ENCODE results near the gene OR56A4. TPM values are rescaled to one million over a fixed set of nuclear protein-coding genes. Genes with fewer than 3 reads are reported as not detected.
"Not testable (repeated sequence)": the region's sequence is repeated elsewhere in the genome, so short reads cannot be mapped to it uniquely, and the experiment has no call there.

The OR56A4 gene
- total RNA-seq, 1 donor: not detected

DNA sequence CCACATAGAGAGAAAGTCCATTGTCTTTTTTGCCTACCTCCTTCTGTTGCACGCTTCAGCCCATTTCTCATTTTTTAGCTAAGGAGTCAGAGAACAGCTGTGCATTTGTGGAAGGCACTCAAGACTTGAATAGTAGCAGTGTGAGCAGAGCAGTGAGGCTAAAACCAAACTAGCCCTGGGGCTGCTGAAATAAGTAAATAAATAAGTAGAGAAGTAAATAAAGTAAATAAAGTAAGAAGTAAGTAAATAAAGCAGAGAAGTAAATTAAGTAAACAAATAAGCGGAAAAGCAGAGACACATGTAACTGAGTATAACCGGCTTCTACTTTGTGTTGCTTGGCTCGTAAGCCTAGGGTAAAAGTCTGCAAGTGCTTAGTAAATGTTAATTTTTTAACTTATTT is 17.5 kb downstream of the OR56A4 start:
- H3K4me1 ChIP-seq (ENCODE audit: insufficient read depth, low read length): no peaks in the 10 kb centered on the region
- no peak overlapping the region for H3K4me3 ChIP-seq (ENCODE audit: low read length)
- no peaks in the 10 kb centered on the region for H3K9me3 ChIP-seq (ENCODE audit: low read depth, low read length)
- peaks cover 3% of the 10 kb centered on the region for H3K27me3 ChIP-seq (ENCODE audit: insufficient read depth, low read length)

DNA sequence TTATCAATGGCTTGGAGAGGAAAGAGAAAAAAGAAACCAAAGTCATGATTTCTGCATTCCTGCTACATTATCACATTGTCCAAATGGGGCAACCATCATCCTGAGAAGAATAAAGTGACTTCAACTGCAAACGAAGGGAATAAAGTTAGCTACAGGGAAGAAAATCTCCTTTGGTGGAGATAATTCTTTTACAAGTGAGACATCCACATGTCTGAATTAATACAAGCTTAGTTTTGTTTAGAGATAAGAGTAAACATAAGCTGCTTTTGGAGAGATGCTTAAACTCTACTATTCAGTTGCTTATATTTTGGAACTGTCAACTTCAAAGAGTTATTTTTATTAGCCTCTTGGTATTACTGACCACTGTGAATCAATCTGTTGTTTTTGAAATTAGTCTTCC is 19.9 kb downstream of the OR56A4 start, which contains the start of gene OR52L1:
TSS of gene OR52L1 (minus strand) at position 101 of the 400 bp plus-strand sequence. CDS start at position 46, 55 bp downstream.
- no peaks in the 10 kb centered on the region for H3K4me1 ChIP-seq (ENCODE audit: insufficient read depth, low read length)
- H3K4me3 ChIP-seq (ENCODE audit: low read length): no peak within 1 kb of the TSS
- peaks cover 3% of the 10 kb centered on the region for H3K27me3 ChIP-seq (ENCODE audit: insufficient read depth, low read length)
- H3K9me3 ChIP-seq (ENCODE audit: low read depth, low read length): no peaks in the 10 kb centered on the region

DNA sequence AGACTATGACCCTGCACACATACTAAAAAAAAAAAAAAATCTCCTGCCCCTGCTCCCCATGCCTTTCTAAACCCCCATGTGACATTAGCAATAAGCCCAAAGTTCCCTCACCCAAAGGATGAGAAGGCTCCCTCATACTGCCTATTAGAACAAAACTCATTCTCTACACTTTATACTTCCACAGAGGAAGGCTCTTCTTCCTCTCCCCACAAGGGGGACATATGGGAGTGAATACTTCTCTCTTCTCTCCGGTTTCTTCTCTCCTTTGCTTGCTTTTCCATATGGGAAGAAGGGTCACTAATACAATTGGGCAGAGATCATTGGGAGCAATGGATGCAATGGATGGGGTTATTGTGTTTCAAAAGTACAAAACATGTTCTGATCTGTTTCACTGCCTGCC is 23.3 kb downstream of the OR56A4 start:
- Histone ChIP-seq H3K4me3 (ENCODE audit: low read length) (no peak overlapping the region), H3K4me1 (ENCODE audit: insufficient read depth, low read length) (no peaks in the 10 kb centered on the region), H3K9me3 (ENCODE audit: low read depth, low read length) (peaks cover 7% of the 10 kb centered on the region), H3K27me3 (ENCODE audit: insufficient read depth, low read length) (no peaks in the 10 kb centered on the region)

DNA sequence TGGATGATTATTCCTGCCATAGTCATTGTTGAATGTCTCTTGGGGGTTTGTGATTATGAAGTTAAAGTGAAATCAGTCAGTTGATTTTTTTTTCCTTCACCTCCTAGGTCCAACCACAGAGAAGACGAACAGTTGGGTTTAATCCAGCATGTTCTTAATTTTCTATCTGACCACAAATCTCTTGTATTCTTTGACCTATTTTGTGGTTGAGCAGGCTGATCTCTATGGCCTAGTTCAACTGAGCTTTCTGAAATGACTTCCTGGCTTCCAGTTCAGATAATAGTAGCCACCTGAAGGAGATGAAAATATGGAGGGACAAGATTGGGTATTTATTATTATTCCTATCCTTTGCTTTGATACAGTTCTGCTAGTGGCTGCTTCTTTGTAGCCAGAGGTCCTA is 33.2 kb downstream of the OR56A4 start:
- H3K27me3 ChIP-seq (ENCODE audit: insufficient read depth, low read length): no peaks in the 10 kb centered on the region
- no peaks in the 10 kb centered on the region for H3K4me1 ChIP-seq (ENCODE audit: insufficient read depth, low read length)
- no peaks in the 10 kb centered on the region for H3K9me3 ChIP-seq (ENCODE audit: low read depth, low read length)
- no peak overlapping the region for H3K4me3 ChIP-seq (ENCODE audit: low read length)

DNA sequence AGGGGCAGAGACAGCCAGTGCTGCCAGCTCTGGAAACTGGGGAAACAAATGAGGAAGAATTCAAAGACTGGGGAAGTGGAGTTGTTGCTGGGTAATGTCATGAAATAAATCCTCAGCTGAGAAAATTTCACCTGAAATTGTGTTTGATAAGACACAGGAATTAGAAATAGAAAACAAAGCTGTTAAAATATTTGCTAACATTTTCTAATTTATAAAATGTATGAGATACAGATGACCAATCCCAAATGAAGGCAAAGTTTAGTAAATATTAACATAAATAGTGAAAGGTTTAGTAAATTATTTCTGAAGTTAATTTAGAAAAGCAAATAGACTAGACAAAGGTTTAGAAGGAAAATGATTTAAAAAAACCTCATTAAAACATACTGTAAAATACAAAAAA is 38.4 kb downstream of the OR56A4 start, which contains the start of gene OR56A5:
TSS of gene OR56A5 (minus strand) at position 101 of the 400 bp plus-strand sequence. CDS start at position 101, 0 bp downstream.
- Histone ChIP-seq H3K4me3 (ENCODE audit: low read length) (no peak within 1 kb of the TSS), H3K4me1 (ENCODE audit: insufficient read depth, low read length) (no peaks in the 10 kb centered on the region), H3K27me3 (ENCODE audit: insufficient read depth, low read length) (no peaks in the 10 kb centered on the region), H3K9me3 (ENCODE audit: low read depth, low read length) (peaks cover 7% of the 10 kb centered on the region)

DNA sequence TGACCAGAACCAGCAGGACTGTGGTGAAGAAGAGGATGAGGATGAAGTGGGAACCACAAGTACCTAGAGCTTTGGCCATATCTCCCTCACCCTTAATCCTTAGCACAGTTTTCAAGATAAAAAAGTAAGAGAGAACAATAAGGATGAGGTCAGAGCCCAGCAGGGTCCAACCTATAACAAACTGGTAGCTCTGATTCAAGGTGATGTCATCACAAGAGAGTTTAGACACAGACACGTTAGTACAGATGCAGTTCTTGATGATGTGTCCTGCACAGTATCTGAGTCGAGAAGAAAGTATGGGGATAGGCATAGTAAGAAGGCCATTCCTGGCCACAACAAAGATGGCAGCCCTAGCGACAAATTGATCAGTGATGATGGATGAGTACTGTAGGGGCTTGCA is 39.0 kb downstream of the OR56A4 start:
- Histone ChIP-seq H3K4me3 (ENCODE audit: low read length) (no peak overlapping the region), H3K9me3 (ENCODE audit: low read depth, low read length) (peaks cover 13% of the 10 kb centered on the region), H3K4me1 (ENCODE audit: insufficient read depth, low read length) (no peaks in the 10 kb centered on the region), H3K27me3 (ENCODE audit: insufficient read depth, low read length) (no peaks in the 10 kb centered on the region)

DNA sequence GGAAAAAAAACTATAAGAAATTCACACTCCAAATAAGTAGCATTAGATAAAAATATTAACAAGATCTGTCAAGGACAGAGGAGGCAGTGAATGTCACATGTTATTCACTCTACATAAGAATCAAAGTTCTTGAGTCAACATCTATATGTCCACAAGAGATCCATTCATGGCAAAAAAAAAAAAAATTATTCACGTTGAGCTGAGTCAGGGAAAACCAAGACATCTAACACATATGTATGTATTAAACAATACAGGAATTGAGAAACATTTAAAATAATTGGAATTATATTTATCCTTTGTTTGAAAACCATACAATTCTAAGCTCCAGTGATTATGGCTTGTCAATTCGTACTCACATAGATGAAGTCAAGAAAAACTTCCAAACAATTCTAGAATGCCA is 39.8 kb downstream of the OR56A4 start:
- H3K27me3 ChIP-seq (ENCODE audit: insufficient read depth, low read length): no peaks in the 10 kb centered on the region
- H3K4me1 ChIP-seq (ENCODE audit: insufficient read depth, low read length): no peaks in the 10 kb centered on the region
- no peak overlapping the region for H3K4me3 ChIP-seq (ENCODE audit: low read length)
- H3K9me3 ChIP-seq (ENCODE audit: low read depth, low read length): peaks cover 13% of the 10 kb centered on the region

DNA sequence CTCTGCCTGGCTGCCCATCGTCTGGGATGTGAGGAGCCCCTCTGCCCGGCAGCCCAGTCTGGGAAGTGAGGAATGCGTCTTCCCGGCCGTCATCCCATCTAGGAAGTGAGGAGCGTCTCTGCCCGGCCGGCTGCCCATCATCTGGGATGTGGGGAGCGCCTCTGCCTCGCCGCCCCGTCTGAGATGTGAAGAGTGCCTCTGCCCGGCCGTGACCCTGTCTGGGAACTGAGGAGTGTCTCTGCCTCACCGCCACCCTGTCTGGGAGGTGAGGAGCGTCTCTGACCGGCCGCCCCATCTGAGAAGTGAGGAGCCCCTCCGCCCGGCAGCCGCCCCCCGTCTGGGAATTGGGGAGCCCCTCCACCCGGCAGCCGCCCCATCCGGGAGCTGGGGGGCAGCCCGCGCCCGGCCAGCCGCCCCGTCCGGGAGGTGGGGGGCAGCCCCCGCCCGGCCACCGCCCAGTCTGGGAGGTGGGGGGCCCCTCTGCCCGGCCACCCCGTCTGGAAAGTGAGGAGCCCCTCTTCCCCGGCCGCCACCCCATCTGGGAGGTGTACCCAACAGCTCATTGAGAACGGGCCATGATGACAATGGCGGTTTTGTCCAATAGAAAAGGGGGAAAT is 45.9 kb downstream of the OR56A4 start:
- not testable (repeated sequence) for H3K27me3 ChIP-seq (ENCODE audit: insufficient read depth, low read length); H3K4me1 ChIP-seq (ENCODE audit: insufficient read depth, low read length); H3K4me3 ChIP-seq (ENCODE audit: low read length)
- peaks cover 13% of the 10 kb centered on the region for H3K9me3 ChIP-seq (ENCODE audit: low read depth, low read length)

DNA sequence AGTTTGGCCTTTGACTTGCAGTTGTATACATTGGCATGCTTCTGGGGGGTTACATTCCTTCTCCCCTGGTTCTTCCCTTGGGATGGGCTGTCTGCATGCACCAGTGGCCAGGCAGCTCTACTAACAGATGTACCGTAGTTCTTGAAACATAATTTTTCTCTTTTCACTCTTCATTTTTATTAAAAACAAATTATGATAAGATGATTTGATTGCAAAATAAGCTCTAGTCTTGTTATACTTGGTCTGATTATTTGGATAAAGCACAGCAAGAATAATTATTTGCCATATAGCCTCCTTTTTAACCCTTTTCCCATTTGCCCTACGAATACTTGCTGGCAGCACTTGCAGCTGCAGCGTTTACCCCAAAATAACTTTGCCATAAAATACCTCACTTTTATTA is 51.2 kb downstream of the OR56A4 start:
- Histone ChIP-seq H3K4me3 (ENCODE audit: low read length) (no peak overlapping the region), H3K9me3 (ENCODE audit: low read depth, low read length) (no peaks in the 10 kb centered on the region), H3K27me3 (ENCODE audit: insufficient read depth, low read length) (no peaks in the 10 kb centered on the region), H3K4me1 (ENCODE audit: insufficient read depth, low read length) (no peaks in the 10 kb centered on the region)

Other genes starting within 250 kb of the OR56A4 start
- gene OR52N5, start 223.6 kb downstream of the OR56A4 start, total RNA-seq: not detected
- not detected for gene OR52N1, start 215.7 kb downstream of the OR56A4 start, total RNA-seq
- not detected for gene OR52N2, start 198.0 kb downstream of the OR56A4 start, total RNA-seq
- gene OR52E6, start 165.0 kb downstream of the OR56A4 start, total RNA-seq: not detected
- gene OR52E8, start 149.3 kb downstream of the OR56A4 start, total RNA-seq: not detected
- gene OR52E4, start 126.3 kb downstream of the OR56A4 start, total RNA-seq: not detected
- not detected for gene OR52E5, start 113.7 kb downstream of the OR56A4 start, total RNA-seq
- under 0.01 TPM for gene OR56A3, start 64.7 kb downstream of the OR56A4 start, total RNA-seq
- gene OR56A5, start 38.5 kb downstream of the OR56A4 start, total RNA-seq: not detected
- gene OR52L1, start 20.0 kb downstream of the OR56A4 start, total RNA-seq: not detected
- under 0.01 TPM for gene OR56A1, start 23.8 kb upstream of the OR56A4 start, total RNA-seq
- gene OR56B4, start 100.7 kb upstream of the OR56A4 start, total RNA-seq: not detected
- not detected for gene OR52B2, start 163.4 kb upstream of the OR56A4 start, total RNA-seq
- gene OR52W1, start 192.3 kb upstream of the OR56A4 start, total RNA-seq: not detected
- gene C11orf42, start 198.6 kb upstream of the OR56A4 start, total RNA-seq: not detected
- 27.6 TPM for gene FHIP1B, start 227.7 kb upstream of the OR56A4 start, total RNA-seq
- gene CNGA4, start 232.1 kb upstream of the OR56A4 start, total RNA-seq: 0.21 TPM